Fibroblast of villous mesenchyme (primary cell): ENCODE data around the gene MKNK1. TPM values are rescaled to one million over a fixed set of nuclear protein-coding genes. Genes with fewer than 3 reads are reported as not detected.

Source experiments
- DNase-seq: peaks from one replicate; pipeline ENCODE4 v3.0.0-alpha.2; 2010; ENCODE audit warnings: low read depth
- H3K4me3 ChIP-seq: 2 replicates; pipeline ENCODE4 v1.5.1; 2011; ENCODE audit warnings: low read depth, mild to moderate bottlenecking, low read length
- total RNA-seq: library from RNA; depleted of rRNA; stranded (reverse); fragments of >200 nt; gene quantifications from 2 replicates; pipeline ENCODE4 v1.2.3, GENCODE V29; 2012
- TF ChIP-seq, protein P1 (sequence below): IDR thresholded peaks from 2 replicates; pipeline ENCODE4 v1.5.1; 2012; ENCODE audit warnings: low read depth, mild to moderate bottlenecking, low read length; ENCODE audit not compliant: insufficient read depth

The MKNK1 gene
- total RNA-seq, 1 donor: 14.7 TPM

DNA sequence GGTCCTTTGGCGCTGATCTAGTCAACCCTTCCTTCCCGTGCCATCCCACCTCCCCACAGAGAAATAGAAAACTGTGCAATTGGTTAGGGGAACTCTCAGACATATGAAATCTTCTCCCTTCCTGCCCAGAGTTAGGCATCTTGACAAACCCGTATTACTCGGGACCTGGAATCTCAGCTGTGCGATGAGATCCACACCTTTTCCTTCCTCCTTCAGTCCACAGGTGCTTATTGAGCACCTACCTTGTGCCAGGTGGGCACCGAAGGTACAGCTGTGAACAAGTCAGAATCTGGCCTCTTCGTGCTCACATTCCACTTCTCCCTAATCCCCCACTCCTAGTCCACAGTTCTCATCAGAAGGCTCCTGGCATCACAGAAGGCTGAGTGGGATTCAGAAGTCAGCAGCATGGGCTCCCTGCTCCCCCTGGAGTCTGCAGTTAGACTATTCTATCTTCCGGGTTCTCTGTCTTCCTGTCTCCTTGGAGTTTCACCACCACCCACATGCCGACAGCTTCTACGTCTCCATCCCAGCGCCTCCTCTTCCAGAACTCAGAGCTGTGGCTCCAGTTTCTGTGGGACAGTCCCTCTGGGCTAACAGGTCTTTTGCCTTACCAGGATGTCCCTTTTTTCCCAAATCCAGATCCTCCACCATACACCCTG, 75.6 kb downstream of the MKNK1 start:
- TF ChIP-seq, protein P1, sequence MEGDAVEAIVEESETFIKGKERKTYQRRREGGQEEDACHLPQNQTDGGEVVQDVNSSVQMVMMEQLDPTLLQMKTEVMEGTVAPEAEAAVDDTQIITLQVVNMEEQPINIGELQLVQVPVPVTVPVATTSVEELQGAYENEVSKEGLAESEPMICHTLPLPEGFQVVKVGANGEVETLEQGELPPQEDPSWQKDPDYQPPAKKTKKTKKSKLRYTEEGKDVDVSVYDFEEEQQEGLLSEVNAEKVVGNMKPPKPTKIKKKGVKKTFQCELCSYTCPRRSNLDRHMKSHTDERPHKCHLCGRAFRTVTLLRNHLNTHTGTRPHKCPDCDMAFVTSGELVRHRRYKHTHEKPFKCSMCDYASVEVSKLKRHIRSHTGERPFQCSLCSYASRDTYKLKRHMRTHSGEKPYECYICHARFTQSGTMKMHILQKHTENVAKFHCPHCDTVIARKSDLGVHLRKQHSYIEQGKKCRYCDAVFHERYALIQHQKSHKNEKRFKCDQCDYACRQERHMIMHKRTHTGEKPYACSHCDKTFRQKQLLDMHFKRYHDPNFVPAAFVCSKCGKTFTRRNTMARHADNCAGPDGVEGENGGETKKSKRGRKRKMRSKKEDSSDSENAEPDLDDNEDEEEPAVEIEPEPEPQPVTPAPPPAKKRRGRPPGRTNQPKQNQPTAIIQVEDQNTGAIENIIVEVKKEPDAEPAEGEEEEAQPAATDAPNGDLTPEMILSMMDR: peak; percentile 14
- DNase-seq: peak; percentile 14

GRCh38 chr1:46527474-46528296, 76.4 kb downstream of the MKNK1 start:
- DNase-seq: peak; percentile 68
- TF ChIP-seq, protein P1: peak; percentile 90
- no peak overlapping the region for H3K4me3 ChIP-seq

More for the DNA sequence above, 75.6 kb downstream of the MKNK1 start:
- no peak overlapping the region for H3K4me3 ChIP-seq

GRCh38 chr1:46526691-46527291, 77.3 kb downstream of the MKNK1 start:
- TF ChIP-seq, protein P1: no peak
- no peak for DNase-seq
- no peak overlapping the region for H3K4me3 ChIP-seq

DNA sequence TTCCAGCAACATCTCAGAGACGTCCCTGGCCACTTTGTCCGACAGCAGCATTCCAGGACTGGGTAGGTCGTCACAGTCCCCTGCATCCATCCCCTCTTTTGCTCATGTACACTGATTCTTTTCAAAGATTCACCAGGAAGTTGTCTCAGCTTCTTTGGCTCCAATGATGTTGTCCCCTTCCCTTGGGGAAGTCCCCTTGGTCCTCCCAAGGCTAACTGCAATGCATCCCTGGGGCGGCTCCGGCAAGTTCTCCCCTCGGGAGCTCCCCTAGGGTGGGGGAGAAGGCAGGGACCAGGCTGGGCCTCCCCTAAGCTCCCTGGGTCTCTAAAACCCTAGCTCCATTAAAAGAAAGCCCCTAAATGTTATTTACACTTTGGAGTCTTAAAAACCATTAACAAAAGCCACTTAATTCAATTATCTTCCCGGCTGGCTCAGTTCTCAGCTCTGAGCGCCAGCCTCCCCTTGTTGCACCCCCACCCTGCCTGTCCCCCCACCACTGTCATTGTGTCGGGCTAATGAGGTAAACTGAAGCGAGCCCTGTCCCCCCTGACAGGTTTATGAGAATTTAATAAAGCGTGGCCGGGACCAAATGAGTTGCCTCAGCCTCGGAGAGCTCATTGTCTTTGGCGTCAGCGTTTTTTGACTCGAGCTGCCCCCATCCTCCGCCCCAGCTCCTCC, 77.9 kb downstream of the MKNK1 start:
- TF ChIP-seq, protein P1: no peak
- H3K4me3 ChIP-seq: no peak overlapping the region
- DNase-seq: no peak

GRCh38 chr1:46525253-46525983, 78.7 kb downstream of the MKNK1 start:
- H3K4me3 ChIP-seq: no peak overlapping the region
- TF ChIP-seq, protein P1: no peak
- DNase-seq: no peak

DNA sequence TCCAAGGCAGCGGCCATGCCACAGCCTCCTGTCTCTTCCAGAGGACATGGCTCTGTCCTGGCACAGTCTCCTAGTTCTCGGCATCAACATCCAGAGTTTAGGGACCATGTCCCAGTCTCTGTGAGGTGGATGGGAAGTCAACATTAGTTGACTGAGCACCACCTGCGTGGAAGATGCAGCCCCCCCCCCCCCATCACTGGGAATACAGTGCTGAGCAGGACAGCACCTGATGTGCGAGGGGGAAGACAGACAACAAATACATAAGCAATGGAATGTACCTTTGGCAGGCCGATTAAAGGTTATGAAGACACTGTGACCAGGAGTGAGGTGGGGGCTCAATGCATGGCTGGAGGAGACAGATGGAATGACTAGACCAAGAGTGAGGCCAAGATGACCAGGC, 79.2 kb downstream of the MKNK1 start:
- TF ChIP-seq, protein P1: no peak
- no peak for DNase-seq
- H3K4me3 ChIP-seq: no peak overlapping the region
